HG03066 (cell line): ENCODE data around the gene RFPL2.
"Not testable (repeated sequence)": the region's sequence is repeated elsewhere in the genome, so short reads cannot be mapped to it uniquely, and the experiment has no call there.

Source experiments
- ATAC-seq: cut with Tn5 transposase; IDR thresholded peaks from one replicate; pipeline ENCODE4 v1.9.1; 2021; ENCODE audit warnings: low read depth; ENCODE audit not compliant: unreplicated experiment

The RFPL2 gene

DNA sequence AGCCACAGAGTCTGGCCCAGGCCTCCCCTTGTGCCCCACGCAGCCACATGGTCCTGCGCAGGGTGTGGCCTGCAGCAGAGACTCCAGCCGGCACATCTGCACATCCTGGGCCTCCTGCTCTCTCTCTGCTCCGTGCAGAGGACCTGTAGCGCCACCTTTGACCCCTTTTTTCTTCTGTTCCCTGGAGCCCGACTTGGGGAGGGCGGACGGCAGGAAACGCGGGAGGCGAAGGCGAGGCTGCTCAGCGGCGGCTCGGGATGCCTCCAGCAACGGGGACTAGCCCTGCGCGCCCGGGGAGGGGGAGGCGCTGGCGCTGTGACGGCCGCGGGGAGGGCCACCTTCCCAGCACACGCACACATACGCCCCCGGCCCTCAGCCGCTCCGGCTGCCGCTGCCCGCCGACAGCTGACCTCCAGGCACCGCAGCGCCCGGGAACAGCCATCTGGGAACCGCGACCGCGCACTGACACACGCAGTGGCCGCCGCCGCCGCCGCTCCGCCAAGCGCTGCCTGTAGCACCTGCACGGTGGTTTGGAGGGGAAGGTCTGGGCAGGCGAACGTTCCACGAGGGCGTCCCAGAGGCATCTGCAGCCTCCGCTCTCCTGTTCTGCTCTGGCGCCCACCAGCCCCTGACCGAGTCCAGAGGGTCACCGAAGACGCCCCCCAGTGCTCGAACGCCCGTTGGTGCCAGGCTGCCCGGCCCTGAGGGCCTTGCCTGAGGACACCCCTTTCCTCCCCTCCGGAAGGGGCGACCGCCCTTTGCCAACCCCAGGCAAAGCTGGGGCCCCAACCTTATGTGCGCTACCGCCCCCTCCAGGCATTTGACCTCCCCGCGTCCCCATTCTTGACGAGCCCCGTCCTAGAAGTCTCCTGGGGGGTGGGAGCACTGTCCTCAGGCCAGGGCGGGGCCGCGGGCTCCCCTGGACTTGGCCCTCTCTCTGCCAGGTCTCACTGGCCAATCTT, 28.9 kb downstream of the RFPL2 start:
- no peak for ATAC-seq

DNA sequence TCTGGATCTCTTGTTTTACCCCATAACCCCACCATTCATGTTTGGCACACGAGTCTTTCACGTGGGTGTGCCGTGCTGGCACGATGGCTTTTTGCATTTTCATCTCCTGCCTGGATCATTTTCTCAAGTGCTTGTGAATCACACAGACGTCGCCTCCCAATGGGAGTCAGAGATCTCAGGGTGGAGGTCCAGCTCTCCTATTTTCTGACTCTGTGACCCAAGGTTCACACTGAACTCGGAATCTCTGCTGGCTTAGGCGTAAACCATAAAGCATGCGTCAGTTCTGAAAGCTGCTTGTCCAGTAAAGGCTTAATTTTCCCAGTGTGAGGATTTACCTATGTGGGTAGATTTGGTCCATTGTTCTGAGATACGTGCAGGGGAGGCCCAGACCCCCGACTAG, 29.8 kb downstream of the RFPL2 start:
- no peak for ATAC-seq

DNA sequence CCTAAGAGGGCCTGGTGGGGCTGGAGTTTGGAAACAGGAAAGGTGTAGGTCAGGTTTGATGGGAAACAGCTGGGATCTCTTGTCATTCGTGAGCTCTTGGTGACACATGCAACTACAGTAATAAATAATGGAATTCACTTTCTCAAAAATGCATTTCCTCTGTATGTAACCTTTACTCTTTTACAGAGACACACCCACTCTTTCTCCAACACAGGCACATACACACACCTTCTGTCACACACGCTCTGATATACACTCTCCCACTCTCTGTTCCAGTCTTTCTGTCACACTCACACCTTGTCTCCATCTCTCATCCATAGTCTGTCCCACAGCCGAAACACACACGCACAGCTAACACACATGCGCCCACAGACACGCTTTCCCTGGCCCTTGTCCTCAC, 39.2 kb downstream of the RFPL2 start:
- no peak for ATAC-seq

GRCh38 chr22:32164075-32164860, 40.6 kb downstream of the RFPL2 start:
- ATAC-seq: no peak

- ATAC-seq: not testable (repeated sequence)
Observed at GRCh38 chr22:32160411-32160810, 44.5 kb downstream of the RFPL2 start.

GRCh38 chr22:32158712-32159533, 46.0 kb downstream of the RFPL2 start, which contains the start of gene C22orf42:
C22orf42 (minus strand) TSS chr22:32159303; CDS start chr22:32159215, 88 bp downstream.
- no peak for ATAC-seq

DNA sequence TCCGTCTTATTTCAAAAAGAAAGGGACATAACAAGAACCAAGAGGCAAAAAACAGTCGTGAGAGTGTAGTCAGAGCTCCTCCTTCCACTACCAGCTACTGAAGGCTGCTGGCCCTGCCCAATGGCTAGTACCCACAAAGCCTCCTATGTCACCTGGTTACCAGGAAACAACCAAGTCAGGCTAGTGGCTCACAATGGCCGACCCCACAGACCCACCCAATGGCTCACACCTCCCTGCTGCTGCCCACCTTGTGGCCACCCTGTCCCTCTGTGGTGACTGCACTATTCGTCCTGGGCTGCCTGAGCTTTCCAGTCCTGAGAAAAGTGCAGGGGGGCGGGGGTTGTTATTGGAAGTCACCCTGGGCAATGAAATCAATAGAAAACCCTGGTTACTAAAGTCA, 47.2 kb downstream of the RFPL2 start:
- ATAC-seq: not testable (repeated sequence)

DNA sequence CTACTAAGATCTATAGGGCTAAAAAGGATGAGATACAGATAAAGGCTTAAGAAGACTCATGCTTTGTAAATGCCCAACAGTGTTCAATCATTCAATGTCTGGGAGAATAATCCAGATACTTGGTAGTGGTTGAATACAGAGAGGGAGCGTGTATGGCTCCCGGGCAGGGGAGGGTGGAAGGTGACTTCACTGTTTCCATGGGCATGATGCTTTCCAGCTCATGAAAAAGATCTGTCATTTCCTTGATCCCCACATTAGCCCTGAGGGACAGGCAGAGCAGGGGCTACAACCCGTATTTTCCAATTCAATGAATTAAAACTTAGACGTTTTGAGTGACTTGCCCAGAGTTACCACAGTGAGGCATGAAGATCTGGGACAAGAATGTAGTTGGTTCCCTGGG, 50.1 kb downstream of the RFPL2 start:
- ATAC-seq: not testable (repeated sequence)

DNA sequence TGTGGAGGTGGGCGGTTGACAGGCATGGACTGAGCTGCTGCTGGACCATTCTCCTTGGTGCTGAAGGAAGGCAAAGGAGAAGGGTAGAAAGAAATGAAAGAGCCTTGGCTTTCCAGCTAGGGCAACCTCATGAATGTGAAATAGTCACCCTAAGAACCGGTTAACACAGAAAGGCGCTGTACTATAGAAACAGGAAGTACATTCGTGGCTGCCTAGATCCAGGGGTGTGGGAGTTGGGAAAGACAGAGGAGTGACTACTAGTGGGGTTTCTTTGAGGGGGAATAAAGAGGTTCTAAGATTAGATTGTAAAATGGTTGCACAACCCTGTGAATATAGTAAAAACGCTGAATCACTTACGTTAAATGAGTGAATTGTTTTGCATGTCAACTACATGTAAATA, 53.2 kb downstream of the RFPL2 start:
- not testable (repeated sequence) for ATAC-seq

- ATAC-seq: not testable (repeated sequence)
Observed at GRCh38 chr22:32150647-32151046, 54.2 kb downstream of the RFPL2 start.

DNA sequence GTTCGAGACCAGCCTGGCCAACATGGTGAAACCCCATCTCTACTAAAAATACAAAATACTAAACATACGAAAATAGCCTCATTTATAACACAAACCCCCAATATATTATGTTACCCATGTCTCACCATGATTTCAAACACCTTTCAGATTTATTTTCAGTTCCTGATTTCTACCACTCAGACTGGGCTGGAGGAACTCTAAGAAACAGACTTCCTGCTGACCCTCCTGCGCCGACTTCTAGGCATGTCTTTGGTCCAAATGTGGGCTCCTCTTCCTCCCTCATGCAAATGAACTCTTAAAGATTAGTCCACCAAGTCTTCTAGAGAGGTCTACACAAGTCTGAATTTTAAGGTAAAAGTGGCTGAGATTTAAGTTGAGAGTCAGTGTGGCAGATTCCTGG, 56.5 kb downstream of the RFPL2 start:
- not testable (repeated sequence) for ATAC-seq

GRCh38 chr22:32147128-32147527, 57.7 kb downstream of the RFPL2 start:
- not testable (repeated sequence) for ATAC-seq

- ATAC-seq: no peak
Observed at GRCh38 chr22:32144496-32145274, 60.2 kb downstream of the RFPL2 start.

- no peak for ATAC-seq
Observed at GRCh38 chr22:32142600-32142999, 62.3 kb downstream of the RFPL2 start.

DNA sequence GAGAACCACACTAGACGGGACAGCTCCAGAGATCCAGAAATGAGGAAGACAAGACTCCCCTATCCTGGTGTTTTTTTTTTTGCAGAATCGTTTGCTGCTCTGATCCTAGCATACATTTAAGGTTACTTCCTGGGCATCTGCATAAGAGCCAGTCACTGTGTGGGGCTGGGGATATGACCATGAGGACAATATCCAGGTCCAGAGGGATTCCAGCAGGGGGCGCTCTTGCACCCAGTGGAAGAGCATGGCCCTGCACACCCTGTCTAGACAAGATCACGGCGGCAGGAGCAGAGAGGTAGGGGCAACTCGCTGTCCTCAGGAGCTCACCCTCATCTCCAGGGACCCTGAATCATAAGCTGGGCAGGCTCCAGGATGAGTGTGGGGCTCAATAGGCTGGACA, 64.2 kb downstream of the RFPL2 start:
- ATAC-seq: not testable (repeated sequence)
